GM21526 (cell line): ENCODE results near the gene PJA2.

Experiments used
- ATAC-seq: cut with Tn5 transposase; IDR thresholded peaks from one replicate; pipeline ENCODE4 v1.9.1; 2021; ENCODE audit warnings: moderate library complexity; ENCODE audit not compliant: unreplicated experiment, low FRiP score

The PJA2 gene

DNA sequence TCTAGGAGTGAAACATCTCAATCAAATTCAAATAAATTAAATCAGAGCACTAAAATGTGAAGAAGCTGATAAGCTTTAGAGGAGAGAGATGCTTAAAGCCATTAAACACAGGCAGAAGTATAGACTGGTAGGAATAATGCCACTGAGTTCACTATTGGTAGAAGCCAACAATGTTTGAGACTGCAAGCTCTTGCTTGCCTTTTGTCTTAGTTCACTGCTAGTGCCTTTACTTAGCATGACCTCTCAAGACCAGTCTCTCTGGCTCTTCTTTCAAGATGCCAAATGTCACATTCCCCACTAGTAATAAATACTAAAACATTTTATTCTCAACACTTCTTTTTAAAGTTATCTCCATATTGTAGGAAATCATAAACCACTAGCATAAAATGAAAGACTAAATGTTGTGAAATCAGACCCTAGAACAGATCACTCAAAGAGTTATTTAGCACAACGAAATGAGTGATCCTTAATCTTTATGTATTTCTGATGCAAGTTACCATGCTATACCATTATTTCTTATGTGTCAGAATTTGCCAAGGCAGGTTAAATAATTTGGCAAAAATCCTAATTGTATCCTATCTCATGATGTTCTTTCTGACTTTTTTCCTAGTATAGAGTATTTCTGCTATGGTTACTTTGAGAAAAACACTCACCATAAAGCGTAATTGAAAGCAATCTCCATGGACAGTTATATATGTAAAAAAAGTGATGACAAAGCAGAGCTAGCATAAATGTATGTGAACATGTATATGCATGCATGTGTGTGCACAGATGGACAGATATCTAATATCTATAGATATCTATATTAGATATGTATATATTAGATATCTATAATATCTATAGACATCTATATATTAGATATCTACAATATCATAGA lies 57.5 kb downstream of the PJA2 start:
- no peak for ATAC-seq

DNA sequence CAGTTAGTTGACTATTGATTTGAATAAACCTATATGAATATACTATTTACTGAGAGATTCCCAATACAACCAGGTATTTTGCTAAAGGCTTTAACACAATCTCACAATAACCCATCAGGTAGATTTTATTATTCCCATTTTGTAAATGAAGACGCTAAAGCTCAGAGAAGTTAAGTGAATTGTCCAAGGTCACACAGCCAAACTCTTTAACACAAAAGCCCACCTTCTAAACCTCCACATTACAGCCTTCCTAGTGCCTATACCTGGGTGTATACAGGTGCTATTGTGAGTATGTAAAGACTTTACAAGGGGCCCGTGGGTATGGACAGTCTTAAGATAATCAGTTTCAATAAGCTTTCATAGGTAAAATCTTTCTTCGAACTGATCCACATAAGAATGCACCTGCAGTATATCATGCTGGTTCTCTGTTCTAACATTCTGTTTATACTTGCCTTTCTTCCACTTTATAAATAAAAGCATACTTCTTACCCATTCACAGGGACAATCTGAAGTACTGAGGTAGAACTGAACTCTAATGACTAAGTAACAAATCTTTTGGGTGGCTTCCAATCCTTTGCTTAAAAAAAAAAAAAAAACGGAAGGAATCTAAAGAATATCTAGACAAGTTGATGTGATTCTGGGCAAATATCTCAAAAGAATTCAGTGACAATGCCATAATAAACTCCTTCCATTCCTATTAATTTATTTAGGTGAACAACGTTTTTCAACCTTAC lies 59.1 kb downstream of the PJA2 start:
- ATAC-seq = no peak

DNA sequence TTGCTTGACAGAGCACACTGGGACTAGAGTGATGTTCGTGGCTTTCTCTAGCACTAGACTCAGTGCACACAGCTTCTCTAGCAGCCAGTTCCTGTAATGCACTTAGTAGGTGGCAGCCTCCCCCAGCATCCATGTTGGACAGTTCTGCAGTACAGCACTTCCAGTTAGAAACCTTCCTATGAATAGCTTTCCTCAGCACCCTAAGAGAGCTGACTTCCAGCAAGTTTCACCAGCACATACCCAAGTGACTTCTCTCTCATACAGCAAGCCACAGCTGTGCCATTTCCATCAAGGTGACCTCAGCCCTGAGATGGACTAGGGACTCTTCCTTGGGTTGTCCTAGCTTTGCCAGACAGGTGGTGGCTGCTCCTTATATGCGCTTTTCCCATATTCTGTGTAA lies 60.4 kb downstream of the PJA2 start:
- no peak for ATAC-seq

GRCh38 chr5:109347252-109347888 lies 62.4 kb downstream of the PJA2 start:
- ATAC-seq = no peak

DNA sequence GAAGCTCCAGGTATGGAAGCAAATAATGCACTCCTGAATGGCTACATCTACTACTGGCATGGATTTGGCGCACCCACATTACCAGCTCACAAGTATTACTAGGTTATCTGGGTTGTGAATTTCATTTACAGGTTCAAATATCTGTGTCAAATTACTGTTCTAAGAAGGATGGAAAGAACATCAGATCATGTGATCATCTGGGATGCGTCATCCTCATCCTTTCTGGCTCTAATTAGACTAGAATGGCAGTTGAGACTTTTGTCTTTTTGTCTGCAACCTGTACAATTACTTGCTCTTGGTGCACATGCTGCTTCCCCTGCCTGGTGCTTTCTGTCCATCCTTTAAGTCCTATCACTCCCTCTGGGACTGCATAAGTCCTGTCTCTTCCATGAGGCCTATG lies 64.1 kb downstream of the PJA2 start:
- no peak for ATAC-seq

- no peak for ATAC-seq
Measured at GRCh38 chr5:109340351-109340750, 69.4 kb downstream of the PJA2 start.

GRCh38 chr5:109335114-109335513 lies 74.7 kb downstream of the PJA2 start:
- no peak for ATAC-seq

GRCh38 chr5:109334056-109334455 lies 75.7 kb downstream of the PJA2 start:
- no peak for ATAC-seq

- no peak for ATAC-seq
Measured at GRCh38 chr5:109329333-109330237, 80.2 kb downstream of the PJA2 start.

DNA sequence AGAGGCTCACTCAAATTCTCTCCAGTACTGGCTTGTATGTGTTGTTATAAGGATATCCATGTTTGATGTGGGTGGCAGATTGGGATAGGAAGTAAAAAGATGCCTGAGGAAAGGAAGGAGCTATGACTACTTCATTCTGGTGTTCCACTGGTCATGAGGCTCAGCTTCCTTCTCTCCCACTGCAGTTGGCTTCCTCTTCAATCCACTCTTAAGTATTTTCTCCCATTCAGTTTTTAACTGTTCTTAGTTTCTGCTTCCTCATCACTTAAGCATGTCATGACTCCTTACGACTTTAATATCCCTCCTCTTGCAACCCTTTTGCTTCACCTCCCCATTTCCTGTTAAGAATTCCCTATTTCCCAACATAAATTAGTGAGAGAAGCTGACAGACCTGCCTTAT lies 81.1 kb downstream of the PJA2 start:
- ATAC-seq = no peak

GRCh38 chr5:109327570-109327969 lies 82.2 kb downstream of the PJA2 start:
- no peak for ATAC-seq

GRCh38 chr5:109326919-109327318 lies 82.9 kb downstream of the PJA2 start:
- no peak for ATAC-seq

- no peak for ATAC-seq
Measured at GRCh38 chr5:109325456-109325855, 84.3 kb downstream of the PJA2 start.

DNA sequence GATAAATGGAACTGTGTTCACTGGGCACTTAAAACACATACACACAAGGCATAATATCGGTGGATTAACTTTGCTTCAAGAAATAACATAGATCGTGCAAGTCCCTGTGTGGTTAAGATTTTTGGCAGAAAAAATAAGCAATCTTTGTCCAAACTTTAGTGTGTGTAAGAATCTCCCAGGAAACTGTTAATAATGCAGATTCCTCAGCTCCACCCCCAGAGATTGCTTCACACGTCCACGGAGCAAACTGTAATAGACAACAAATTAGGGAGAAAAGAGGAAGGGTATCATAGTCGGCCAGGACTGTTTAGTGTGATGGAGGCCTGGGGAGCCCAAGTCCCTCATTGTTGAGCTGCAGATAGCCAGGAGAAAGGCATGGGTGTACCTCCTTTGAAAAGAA lies 84.8 kb downstream of the PJA2 start:
- no peak for ATAC-seq

DNA sequence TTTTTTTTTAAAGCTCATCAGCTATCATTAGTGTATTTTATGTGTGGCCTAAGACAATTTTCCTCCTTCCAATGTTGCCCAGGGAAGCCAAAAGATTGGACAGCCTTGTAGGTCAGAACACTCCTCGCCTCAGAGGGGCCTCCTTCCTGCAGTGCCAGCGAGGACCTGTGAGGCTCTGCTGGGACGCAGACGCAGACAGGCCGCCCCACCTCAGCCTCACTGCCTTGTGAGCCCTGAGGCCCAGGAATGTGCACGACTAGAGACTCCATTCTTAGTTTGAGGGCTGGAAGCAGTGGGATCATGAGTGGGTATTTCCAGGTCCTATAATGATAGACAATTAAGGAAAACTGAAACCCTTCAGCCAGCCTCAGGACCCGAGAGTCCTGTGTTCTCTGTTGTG lies 85.4 kb downstream of the PJA2 start:
- ATAC-seq = no peak

DNA sequence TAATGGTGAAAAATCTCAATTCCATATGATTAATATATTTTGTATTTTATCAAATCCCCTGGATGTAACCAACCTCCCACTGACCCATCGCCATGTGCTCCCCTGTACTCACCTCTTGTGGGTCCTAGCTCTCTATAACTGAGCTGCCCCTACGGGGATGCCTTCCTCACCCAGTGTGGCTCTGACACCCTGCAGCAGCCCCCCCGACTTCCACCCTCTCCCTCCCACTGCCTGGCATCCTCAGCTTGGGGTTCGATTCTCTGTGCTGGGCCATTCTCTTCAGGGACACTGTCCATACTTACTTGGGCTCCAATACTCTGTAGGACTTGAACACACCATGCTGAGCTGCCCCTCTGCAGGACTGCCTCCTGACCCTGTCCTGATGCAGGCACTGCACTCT lies 87.1 kb downstream of the PJA2 start:
- no peak for ATAC-seq

- ATAC-seq = no peak
Measured at GRCh38 chr5:109319351-109319750, 90.4 kb downstream of the PJA2 start.

DNA sequence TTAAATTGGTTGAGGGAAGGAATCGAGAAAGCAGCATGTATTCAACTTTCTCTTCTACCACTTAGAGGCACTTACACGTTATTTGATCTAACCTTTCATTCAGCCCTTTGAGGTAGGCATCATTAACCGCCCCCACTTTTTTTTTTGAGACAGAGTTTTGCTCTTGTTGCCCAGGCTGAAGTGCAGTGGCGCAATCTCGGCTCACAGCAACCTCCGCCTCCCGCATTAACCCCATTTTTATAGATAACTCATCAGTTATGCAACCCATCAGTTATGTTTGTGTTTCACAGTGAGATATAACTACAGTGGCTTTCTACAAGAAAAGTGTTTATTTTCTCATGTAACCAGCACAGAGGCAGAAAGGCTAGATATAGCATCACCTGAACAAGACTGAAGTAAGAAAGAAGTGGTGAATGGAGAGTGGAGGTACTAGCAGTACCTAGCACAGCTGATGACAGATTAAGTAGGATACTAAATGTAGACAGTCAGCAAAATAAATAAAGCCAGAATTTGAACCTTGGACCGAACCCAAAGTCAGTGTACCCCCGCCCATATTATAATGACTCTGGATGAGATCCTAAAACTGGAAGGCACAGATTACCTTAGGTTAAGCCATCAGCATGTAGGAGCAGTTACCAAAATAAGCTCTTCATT lies 91.2 kb downstream of the PJA2 start:
- no peak for ATAC-seq

DNA sequence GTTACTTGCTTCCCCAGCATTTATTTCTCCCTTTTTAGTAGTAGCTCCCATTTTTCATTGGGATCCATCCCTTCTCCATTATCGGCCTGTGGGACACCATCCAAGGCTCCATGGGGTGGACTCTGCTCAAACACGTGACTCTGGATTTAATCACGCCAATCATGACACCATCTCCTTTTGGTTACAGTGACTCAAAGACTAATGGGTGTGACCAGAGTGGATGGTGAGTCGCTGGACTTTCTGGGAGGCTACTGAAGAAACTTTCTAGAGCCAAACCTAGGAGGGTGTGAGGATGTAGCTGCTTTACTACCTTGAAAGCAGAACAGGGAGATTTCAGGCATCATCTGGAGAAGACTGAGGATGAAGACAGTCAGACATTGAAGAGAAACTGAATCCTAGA lies 93.1 kb downstream of the PJA2 start:
- ATAC-seq = no peak

GRCh38 chr5:109315245-109315644 lies 94.5 kb downstream of the PJA2 start:
- no peak for ATAC-seq
